ENCODE results near the gene MRPL58.

Gene MRPL58

DNA sequence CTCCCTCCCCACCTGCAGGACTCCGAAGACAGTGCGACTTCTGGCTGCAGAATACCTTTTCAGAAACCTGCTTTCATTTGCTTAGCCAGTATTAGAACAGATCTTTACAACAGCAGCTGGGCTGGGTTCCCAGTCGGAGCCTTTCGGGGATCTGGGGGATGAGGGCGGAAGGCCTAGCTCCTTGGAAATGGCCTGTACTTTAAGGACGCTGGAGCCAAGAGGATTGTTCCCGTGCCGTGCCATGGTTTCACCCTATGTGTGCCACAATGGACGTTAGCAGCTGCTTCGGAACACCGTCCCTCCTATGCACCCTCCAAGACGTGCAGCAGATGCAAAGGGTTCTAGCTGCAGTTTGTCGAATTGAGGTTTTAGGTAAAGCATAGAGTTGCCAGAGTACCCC, 50.7 kb downstream of the MRPL58 start:
- H3K36me3 ChIP-seq (ENCODE audit: control insufficient read depth in 2 of 2, insufficient read depth in 1 of 2, low read length in 2 of 2), result peaks cover 18 to 64% of the 10 kb centered on the region in 2 experiments
- POLR2A ChIA-PET, result interaction anchor here (1.1 to 1.5 kb wide), 2 partner anchors 51 kb away, joined by 3 read pairs; partner anchors contain the start of gene MRPL58
- H3K9me3 ChIP-seq (ENCODE audit: control insufficient read depth, insufficient read depth, low read depth, low read length), result no peaks in the 10 kb centered on the region
- H3K27ac ChIP-seq (ENCODE audit: extremely low read depth, low read depth, low read length), result no peak overlapping the region
- CTCF ChIA-PET, result interaction anchor here (0.6 to 15.6 kb wide), 8 partner anchors 9 to 180 kb away, joined by 3 to 117 read pairs (median 3); partner anchors contain the start of gene ARMC7
- no peak overlapping the region for H3K4me3 ChIP-seq (ENCODE audit: low read depth, low read length)
- TF ChIP-seq ZNF274 (IDR thresholded peaks at IDR 0.05; ENCODE audit: low read length), result no peak
- no peak for TF ChIP-seq ZNF274 (tag by site-specific recombination; IDR thresholded peaks at IDR 0.05; ENCODE audit: borderline replicate concordance)
- TF ChIP-seq ZNF654 (tag by site-specific recombination; IDR thresholded peaks at IDR 0.05; ENCODE audit: low read depth), result no peak
- no peak for TF ChIP-seq ZBTB11 (tag by site-specific recombination; conservative IDR thresholded peaks at IDR 0.05; ENCODE audit: low read depth)
- no peak for TF ChIP-seq ZNF707 (tag by site-specific recombination; IDR thresholded peaks at IDR 0.05)
- TF ChIP-seq, protein P1, sequence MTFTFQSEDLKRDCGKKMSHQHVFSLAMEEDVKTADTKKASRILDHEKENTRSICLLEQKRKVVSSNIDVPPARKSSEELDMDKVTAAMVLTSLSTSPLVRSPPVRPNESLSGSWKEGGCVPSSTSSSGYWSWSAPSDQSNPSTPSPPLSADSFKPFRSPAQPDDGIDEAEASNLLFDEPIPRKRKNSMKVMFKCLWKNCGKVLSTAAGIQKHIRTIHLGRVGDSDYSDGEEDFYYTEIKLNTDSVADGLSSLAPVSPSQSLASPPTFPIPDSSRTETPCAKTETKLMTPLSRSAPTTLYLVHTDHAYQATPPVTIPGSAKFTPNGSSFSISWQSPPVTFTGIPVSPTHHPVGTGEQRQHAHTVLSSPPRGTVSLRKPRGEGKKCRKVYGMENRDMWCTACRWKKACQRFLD (tag by site-specific recombination; IDR thresholded peaks at IDR 0.05), result no peak
- no peak for TF ChIP-seq ZNF561 (tag by site-specific recombination; IDR thresholded peaks at IDR 0.05; ENCODE audit: borderline replicate concordance)
- TF ChIP-seq, protein P2, sequence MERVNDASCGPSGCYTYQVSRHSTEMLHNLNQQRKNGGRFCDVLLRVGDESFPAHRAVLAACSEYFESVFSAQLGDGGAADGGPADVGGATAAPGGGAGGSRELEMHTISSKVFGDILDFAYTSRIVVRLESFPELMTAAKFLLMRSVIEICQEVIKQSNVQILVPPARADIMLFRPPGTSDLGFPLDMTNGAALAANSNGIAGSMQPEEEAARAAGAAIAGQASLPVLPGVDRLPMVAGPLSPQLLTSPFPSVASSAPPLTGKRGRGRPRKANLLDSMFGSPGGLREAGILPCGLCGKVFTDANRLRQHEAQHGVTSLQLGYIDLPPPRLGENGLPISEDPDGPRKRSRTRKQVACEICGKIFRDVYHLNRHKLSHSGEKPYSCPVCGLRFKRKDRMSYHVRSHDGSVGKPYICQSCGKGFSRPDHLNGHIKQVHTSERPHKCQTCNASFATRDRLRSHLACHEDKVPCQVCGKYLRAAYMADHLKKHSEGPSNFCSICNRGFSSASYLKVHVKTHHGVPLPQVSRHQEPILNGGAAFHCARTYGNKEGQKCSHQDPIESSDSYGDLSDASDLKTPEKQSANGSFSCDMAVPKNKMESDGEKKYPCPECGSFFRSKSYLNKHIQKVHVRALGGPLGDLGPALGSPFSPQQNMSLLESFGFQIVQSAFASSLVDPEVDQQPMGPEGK (tag by site-specific recombination; IDR thresholded peaks at IDR 0.05), result no peak
- TF ChIP-seq ZNF837 (tag by site-specific recombination; IDR thresholded peaks at IDR 0.05), result no peak
- no peak for TF ChIP-seq PRDM4 (tag by site-specific recombination; IDR thresholded peaks at IDR 0.05)
- TF ChIP-seq KLF9 (tag by site-specific recombination; IDR thresholded peaks at IDR 0.05; ENCODE audit: low read depth), result no peak
- no peak for TF ChIP-seq ZNF239 (tag by site-specific recombination; IDR thresholded peaks at IDR 0.05)
- TF ChIP-seq HOXC10 (CRISPR knock-in tag; IDR thresholded peaks at IDR 0.05), result no peak
- TF ChIP-seq ZNF623 (tag by site-specific recombination; IDR thresholded peaks at IDR 0.05), result no peak
- TF ChIP-seq SP3 (tag by site-specific recombination; IDR thresholded peaks at IDR 0.05), result no peak
- TF ChIP-seq MYNN (tag by site-specific recombination; IDR thresholded peaks at IDR 0.05; ENCODE audit: borderline replicate concordance), result no peak
- TF ChIP-seq ZIC2 (tag by site-specific recombination; IDR thresholded peaks at IDR 0.05), result no peak
- no peak for TF ChIP-seq ZNF416 (tag by site-specific recombination; IDR thresholded peaks at IDR 0.05)
- no peaks in the 10 kb centered on the region for H3K4me1 ChIP-seq (ENCODE audit: control insufficient read depth, insufficient read depth, low read length)
